Gastrocnemius medialis (tissue), 4 donors: ENCODE data around the gene ECE1. TPM values are rescaled to one million over a fixed set of nuclear protein-coding genes. Genes with fewer than 3 reads are reported as not detected.
A peak's percentile ranks its signal among the peaks of the same experiment; 100 is the strongest.
"Not testable (repeated sequence)": the region's sequence is repeated elsewhere in the genome, so short reads cannot be mapped to it uniquely, and the experiment has no call there.

ENCODE experiments used
- ATAC-seq, 2 donors: fragments of 150-250 bp; one replicate each; pipeline ENCODE4 v1.9.1; 2016
- DNase-seq, 2 donors: peaks; one replicate each; pipeline ENCODE4 v3.0.0-alpha.2; 2019
- H3K27ac ChIP-seq, 4 donors: fragments of 200-600 bp; sonication (generic); 1 replicate in 1 of 4; 2 replicates in 3 of 4; pipeline ENCODE4 v1.5.1; 2016 to 2018; ENCODE audit warnings: mild to moderate bottlenecking in 2 of 4, moderate library complexity in 1 of 4
- H3K27me3 ChIP-seq, 3 donors: fragments of 200-600 bp; sonication (generic) in 2 of 3; 1 replicate in 1 of 3; 2 replicates in 2 of 3; pipeline versions ENCODE4 v1.5.1 to v1.6.0; 2016 to 2019; ENCODE audit warnings: mild to moderate bottlenecking in 1 of 3, moderate library complexity in 1 of 3
- H3K36me3 ChIP-seq, 2 donors: fragments of 200-600 bp; sonication (generic) in 1 of 2; one replicate each; pipeline ENCODE4 v1.5.1; 2017 to 2018
- H3K4me1 ChIP-seq, 2 donors: fragments of 200-600 bp; sonication (generic) in 1 of 2; one replicate each; pipeline ENCODE4 v1.5.1; 2016 to 2017; ENCODE audit warnings: mild to moderate bottlenecking in 2 of 2
- H3K4me3 ChIP-seq, 4 donors: fragments of 200-600 bp; sonication (generic) in 3 of 4; 1 replicate in 1 of 4; 2 replicates in 3 of 4; pipeline ENCODE4 v1.5.1; 2016 to 2019; ENCODE audit warnings: mild to moderate bottlenecking in 2 of 4
- H3K9me3 ChIP-seq, 3 donors: fragments of 200-600 bp; sonication (generic) in 2 of 3; 1 replicate in 1 of 3; 2 replicates in 2 of 3; pipeline ENCODE4 v1.5.1; 2016 to 2019
- CTCF ChIP-seq, 5 experiments: fragments of 450-650 bp in 3 of 5; fragments of 200-600 bp in 2 of 5; sonication (generic) in 2 of 5; IDR thresholded peaks in 4 of 5; conservative IDR thresholded peaks in 1 of 5; 1 replicate in 4 of 5; 2 replicates in 1 of 5; pipeline ENCODE4 v1.5.1; 2016 to 2019; ENCODE audit warnings: antibody characterized with exemption in 5 of 5, mild to moderate bottlenecking in 3 of 5, moderate library complexity in 3 of 5
- POLR2A ChIP-seq, 2 donors: fragments of 450-650 bp; IDR thresholded peaks; one replicate each; pipeline ENCODE4 v1.6.1; 2017; ENCODE audit warnings: antibody characterized with exemption in 2 of 2, mild to moderate bottlenecking in 2 of 2, moderate library complexity in 2 of 2
- in situ Hi-C, 4 donors: fragments of 200-750 bp; cut with MboI; loops; one replicate each; pipeline versions ENCODE4 v1.15.0 to v1.8.0; 2017; ENCODE audit warnings: low sequenced_read_pairs in 4 of 4
- intact Hi-C: fragments of 100-400 bp; cut with DNase I; formaldehyde crosslinking; loops from one replicate; pipeline ENCODE4 v1.15.1; 2023; ENCODE audit warnings: low total_unique reads
- total RNA-seq, 4 donors: library from RNA; depleted of rRNA; stranded (reverse); fragments of >200 nt; gene quantifications; one replicate each; pipeline versions ENCODE4 v1.1.0 to v1.2.3, GENCODE V29; 2016

ECE1 gene
- total RNA-seq, 4 donors from 2014 or later = 17.1 to 39.9 (median 26.7) TPM

- Histone ChIP-seq H3K4me1 (no peaks in the 10 kb centered on the region), H3K4me3 (no peak overlapping the region), H3K9me3 (no peaks in the 10 kb centered on the region), H3K27me3 (no peaks in the 10 kb centered on the region), H3K36me3 (peaks cover 0 to 18% of the 10 kb centered on the region in 2 donors), H3K27ac (no peak overlapping the region)
- TF ChIP-seq POLR2A (IDR thresholded peaks at IDR 0.05) (no peak), CTCF (IDR thresholded peaks at IDR 0.05 in 4 of 5, conservative IDR thresholded peaks at IDR 0.05 in 1 of 5) (no peak)
- no peak for ATAC-seq
- DNase-seq = no peak
- in situ Hi-C loops (loop anchor here (5.0 to 25.0 kb wide), 3 partner anchors 130 to 428 kb away; partner anchors contain the start of gene RAP1GAP (in 1 of the 4)), intact Hi-C loops (no loop called here)
Measured at GRCh38 chr1:21234779-21235178, 55.5 kb downstream of the ECE1 start.

- no peak overlapping the region for H3K27ac ChIP-seq
- no peaks in the 10 kb centered on the region for H3K27me3 ChIP-seq
- TF ChIP-seq CTCF (IDR thresholded peaks at IDR 0.05 in 4 of 5, conservative IDR thresholded peaks at IDR 0.05 in 1 of 5) (no peak), POLR2A (IDR thresholded peaks at IDR 0.05) (no peak)
- no peak for DNase-seq
- intact Hi-C loops = no loop called here
- H3K4me1 ChIP-seq = no peaks in the 10 kb centered on the region
- H3K36me3 ChIP-seq = peaks cover 0 to 18% of the 10 kb centered on the region in 2 donors
- in situ Hi-C loops = loop anchor here in 3 of 4 donors (5.0 to 25.0 kb wide), 3 partner anchors 131 to 429 kb away; partner anchors contain the start of gene RAP1GAP (in 1 of the 3)
- no peak for ATAC-seq
- no peaks in the 10 kb centered on the region for H3K9me3 ChIP-seq
- H3K4me3 ChIP-seq = no peak overlapping the region
Measured at GRCh38 chr1:21233490-21233889, 56.8 kb downstream of the ECE1 start.

GRCh38 chr1:21232044-21232443 lies 58.2 kb downstream of the ECE1 start:
- in situ Hi-C loops = loop anchor here in 3 of 4 donors (5.0 to 25.0 kb wide), 3 partner anchors 133 to 430 kb away; partner anchors contain the start of gene RAP1GAP (in 1 of the 3)
- peak; percentile 72 to 85 (median 79) for TF ChIP-seq CTCF (IDR thresholded peaks at IDR 0.05 in 4 of 5, conservative IDR thresholded peaks at IDR 0.05 in 1 of 5)
- no peak for TF ChIP-seq POLR2A (IDR thresholded peaks at IDR 0.05)
- no peaks in the 10 kb centered on the region for H3K4me1 ChIP-seq
- DNase-seq = peak in 1 of 2 donors; percentile 32
- peaks cover 0 to 10% of the 10 kb centered on the region in 2 donors for H3K36me3 ChIP-seq
- ATAC-seq = peak; percentile 46 to 70
- no peaks in the 10 kb centered on the region for H3K9me3 ChIP-seq
- H3K27ac ChIP-seq = no peak overlapping the region
- intact Hi-C loops = loop anchor here (1.0 kb wide), 1 partner anchor 136 kb away; no protein-coding TSS in a partner anchor
- H3K4me3 ChIP-seq = no peak overlapping the region
- no peaks in the 10 kb centered on the region for H3K27me3 ChIP-seq

- ATAC-seq (no peak), DNase-seq (no peak)
- in situ Hi-C loops = loop anchor here in 1 of 4 donors (25.0 kb wide), 1 partner anchor 433 kb away; the partner anchor contains the start of gene RAP1GAP
- H3K27me3 ChIP-seq = no peaks in the 10 kb centered on the region
- no peaks in the 10 kb centered on the region for H3K9me3 ChIP-seq
- H3K4me1 ChIP-seq = no peaks in the 10 kb centered on the region
- intact Hi-C loops = no loop called here
- H3K4me3 ChIP-seq = no peak overlapping the region
- H3K36me3 ChIP-seq = peaks cover 0 to 12% of the 10 kb centered on the region in 2 donors
- TF ChIP-seq POLR2A (IDR thresholded peaks at IDR 0.05) (no peak), CTCF (IDR thresholded peaks at IDR 0.05 in 4 of 5, conservative IDR thresholded peaks at IDR 0.05 in 1 of 5) (no peak)
- no peak overlapping the region for H3K27ac ChIP-seq
Measured at GRCh38 chr1:21229246-21230000, 60.8 kb downstream of the ECE1 start.

- in situ Hi-C loops = loop anchor here in 1 of 4 donors (25.0 kb wide), 1 partner anchor 434 kb away; the partner anchor contains the start of gene RAP1GAP
- H3K4me3 ChIP-seq, H3K4me1 ChIP-seq, H3K27me3 ChIP-seq, H3K9me3 ChIP-seq, ATAC-seq, H3K27ac ChIP-seq, DNase-seq, intact Hi-C loops: not testable (repeated sequence)
- peaks cover 0 to 21% of the 10 kb centered on the region in 2 donors for H3K36me3 ChIP-seq
Measured at GRCh38 chr1:21228224-21228623, 62.0 kb downstream of the ECE1 start.
